Suppressor macrophage (primary cell): ENCODE measurements around the gene LBHD1.

Experiments used
- DNase-seq, 4 experiments: peaks; one replicate each; pipeline ENCODE4 v3.0.0-alpha.2; 2020 to 2022
- total RNA-seq, 17 experiments: gene quantifications; one replicate each; lab custom pipeline; 2026; ENCODE audit warnings: mixed read lengths in 6 of 17, inconsistent platforms in 3 of 17; lab: John Stamatoyannopoulos, UW

LBHD1 gene
- total RNA-seq = 0.54 to 7.9 (median 3.4) reads per million in 17 experiments

- peak; percentile 81 to 91 (median 86) for DNase-seq
These were observed at the start of gene LBHD1, which contains the start of gene UQCC3 for GRCh38 chr11:62671608-62672389. Gene LBHD1 (minus strand): TSS chr11:62672267. CDS start chr11:62670031, 2,236 bp downstream. Gene UQCC3 (plus strand): TSS chr11:62671673. CDS start chr11:62671746, 73 bp downstream.

DNA sequence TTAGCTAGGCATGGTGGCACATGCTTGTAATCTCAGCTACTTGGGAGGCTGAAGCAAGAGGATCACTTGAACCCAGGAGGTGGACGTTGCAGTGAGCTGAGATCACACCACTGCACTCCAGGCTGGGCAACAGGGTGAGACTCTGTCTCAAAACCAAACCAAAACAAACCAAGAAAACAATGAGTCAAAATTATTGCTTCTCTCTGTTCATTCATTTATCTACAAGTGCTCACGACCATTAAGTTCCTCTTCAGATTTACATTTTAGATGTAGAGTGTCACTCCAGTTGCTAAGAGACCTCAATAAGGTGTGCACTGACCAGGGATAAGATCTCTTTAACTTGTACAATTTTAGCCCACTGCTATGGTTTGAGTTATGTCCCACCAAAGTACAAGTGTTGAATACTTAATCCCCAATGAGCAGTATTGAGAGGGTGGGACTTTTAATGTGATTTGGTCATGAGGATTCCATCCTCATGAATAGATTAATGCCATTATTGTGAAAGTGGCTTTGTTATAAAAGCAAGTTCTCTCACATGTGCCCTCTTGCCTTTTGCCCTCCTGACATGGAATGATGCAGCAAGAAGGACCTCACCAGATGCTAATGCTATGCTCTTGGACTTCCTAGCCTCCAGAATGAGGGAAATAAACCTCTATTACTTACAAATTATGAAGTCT, 47.4 kb upstream of the LBHD1 start:
- DNase-seq = no peak

DNA sequence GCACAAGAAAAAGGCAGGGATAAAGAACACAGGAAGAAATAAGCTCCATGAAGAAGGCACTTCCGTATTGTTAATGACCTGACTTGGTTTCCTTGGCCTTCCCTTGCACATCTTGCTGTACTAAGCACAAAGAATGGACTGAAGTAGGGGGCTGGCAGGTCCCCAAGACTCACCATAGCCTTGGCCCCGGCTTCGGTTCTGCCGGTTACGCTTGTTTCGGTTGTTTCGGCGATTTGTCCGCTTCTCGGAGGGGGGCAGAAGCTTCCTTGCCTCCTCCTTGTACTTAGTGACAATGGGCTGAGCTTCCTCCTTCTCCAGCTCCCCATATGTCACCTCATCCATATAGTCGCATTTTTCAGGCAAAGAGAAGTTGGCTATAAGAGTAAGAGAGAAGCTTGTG, 44.7 kb upstream of the LBHD1 start:
- DNase-seq = no peak

DNA sequence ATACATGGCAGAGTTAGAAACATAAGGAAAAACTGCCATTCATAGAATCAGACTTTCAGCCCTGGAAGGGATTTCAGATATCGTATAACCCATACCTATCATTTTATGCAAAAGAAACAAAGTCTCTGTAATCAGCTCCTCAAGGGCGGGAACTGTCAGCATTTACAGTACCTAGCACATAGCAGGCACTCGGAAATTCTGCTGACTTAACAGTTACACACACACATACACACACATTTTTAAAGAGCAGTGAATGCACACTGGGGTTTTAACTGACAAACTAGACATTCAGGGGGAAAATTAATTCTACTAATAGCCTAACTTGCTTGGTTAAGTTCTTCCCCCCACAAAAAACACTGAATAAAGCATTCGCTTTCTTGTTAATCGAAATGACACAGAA, 44.1 kb upstream of the LBHD1 start:
- DNase-seq = no peak

GRCh38 chr11:62715150-62716130, 43.4 kb upstream of the LBHD1 start:
- no peak for DNase-seq

DNA sequence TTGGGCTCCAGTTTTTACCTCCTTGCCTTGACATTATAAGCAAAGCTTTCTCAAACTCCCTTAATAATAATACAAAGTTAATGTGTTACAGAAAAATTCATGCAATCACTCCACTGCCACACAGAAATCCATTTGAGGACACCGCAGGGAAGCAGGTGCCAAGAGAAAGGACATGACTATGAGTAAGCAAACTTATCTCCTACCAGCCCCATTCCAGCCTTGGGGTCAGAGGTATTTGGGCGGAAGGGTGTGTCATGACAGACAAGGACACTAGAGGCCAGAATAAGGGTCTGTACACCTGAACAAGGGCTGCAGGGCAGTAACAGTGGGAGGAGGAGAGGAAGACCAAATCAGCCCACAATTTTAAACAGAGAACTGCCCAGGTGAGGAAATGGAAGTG, 41.3 kb upstream of the LBHD1 start:
- DNase-seq = no peak

DNA sequence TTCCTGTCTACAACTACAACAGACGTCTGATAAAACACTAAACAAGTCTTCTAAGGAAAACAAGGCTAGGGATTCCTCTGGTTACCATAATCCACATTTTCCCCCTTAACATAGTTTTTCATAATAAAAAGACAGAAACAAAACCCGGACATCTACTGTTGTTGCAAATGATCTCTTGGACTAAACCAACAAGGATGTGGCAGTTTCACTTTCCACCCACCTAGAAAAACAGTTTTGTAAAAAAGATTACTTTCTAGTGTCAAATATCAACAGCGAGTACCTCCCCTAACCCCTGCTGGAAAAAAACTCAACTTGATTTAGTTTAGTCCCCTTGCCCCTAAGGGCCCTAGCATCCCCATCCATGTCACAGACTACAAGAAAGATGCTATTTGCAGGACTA, 40.8 kb upstream of the LBHD1 start:
- no peak for DNase-seq

GRCh38 chr11:62712276-62712812, 40.3 kb upstream of the LBHD1 start:
- DNase-seq = no peak

DNA sequence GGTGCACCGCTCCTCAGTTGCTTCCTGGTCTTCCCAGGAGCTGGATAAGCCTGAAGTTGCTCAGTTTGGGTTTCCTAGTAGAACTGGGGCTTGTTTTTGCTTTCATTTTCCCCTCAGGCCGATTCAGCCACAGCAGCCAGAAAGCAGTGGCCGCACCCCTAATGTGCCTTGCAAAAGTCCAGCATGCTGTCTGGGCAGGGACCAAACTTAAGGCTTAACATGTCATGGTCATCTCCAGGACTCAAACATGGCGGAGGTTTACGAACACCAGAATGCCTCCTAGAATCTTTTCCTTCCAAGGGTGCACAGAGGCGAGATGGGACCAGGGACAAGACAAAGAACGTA, 37.9 kb upstream of the LBHD1 start:
- DNase-seq = peak; percentile 21 to 49 (median 37)

DNA sequence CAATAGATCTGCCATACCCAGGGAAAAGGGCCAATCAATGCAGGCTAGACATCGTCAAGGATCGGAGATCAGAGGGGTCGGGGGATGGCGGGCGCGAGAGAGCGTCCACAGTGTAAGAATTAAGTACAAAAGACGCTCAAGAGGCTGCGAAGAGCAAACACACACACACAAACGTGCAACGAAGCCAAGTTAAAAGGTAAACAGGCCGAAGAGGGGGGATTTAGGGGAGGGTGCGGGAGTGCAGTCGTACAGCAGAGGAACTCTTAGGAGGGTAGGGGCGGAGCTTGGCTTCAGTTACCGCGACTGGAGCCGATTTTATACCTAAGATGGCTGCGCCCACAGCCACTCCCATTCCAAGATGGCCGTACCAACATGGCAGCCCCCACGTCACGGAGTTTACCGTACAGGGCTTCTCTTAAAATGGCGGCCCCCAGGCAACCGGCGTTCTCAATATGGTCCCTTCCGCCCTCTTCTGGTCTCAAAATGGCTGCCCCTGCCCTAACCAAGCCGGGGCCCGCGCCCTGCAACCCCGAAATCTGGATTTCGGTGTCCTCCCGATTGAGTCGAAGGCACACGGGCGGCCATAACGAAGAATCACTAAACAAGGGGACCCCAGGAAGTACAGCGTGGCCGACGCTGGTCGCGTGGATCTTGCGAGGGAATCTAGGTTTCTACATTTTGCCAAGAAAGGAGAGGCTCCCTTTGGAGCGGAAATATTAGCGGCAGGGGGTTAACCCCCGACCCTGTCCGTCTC, 37.4 kb upstream of the LBHD1 start:
- DNase-seq = peak; percentile 98 to 99 (median 98)

DNA sequence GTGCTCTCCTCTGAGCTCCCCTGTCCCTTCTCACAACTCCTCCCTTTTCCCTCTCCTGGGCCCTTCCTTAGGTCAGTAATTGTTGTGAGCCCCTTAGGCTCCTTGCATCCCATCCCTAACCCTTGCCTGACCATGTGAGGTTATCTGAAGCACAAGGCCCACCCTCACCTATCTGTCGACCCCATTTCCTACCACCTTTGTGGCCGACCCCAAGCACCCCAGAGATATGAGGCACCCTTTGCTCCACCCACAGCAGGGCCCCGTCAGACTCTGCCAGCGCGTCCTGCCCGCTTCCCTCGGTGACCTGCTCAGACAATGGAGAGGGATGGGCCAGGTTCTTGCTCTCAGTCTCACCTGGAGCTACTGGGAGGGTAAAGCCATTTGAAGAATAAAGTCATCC, 36.7 kb upstream of the LBHD1 start:
- DNase-seq = peak in 1 of 4 experiments; percentile 35

DNA sequence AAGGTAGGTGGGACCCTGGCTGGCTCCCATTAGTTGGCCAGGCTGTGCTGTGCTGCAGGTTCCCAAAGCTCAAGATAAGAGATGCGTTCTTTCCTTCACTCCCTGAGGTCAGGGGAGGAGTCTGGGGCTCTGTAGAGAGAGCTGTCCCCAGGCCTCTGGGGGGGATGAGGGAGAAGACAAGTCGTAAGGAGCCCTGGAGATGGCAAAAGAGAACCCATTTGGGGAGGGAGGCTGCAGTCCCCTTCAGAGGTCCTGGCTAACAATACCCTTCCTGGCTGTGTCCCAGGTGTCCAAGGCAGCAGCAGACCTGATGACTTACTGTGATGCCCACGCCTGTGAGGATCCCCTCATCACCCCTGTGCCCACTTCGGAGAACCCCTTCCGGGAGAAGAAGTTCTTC, 36.3 kb upstream of the LBHD1 start:
- DNase-seq = no peak

GRCh38 chr11:62707277-62707861, 35.3 kb upstream of the LBHD1 start, which contains the start of the genes BSCL2 and GNG3:
Gene BSCL2 (minus strand): TSS chr11:62707424. CDS start chr11:62707195, 229 bp downstream.
Gene GNG3 (plus strand): TSS chr11:62707676. CDS start chr11:62708296, 620 bp downstream.
- DNase-seq = no peak

DNA sequence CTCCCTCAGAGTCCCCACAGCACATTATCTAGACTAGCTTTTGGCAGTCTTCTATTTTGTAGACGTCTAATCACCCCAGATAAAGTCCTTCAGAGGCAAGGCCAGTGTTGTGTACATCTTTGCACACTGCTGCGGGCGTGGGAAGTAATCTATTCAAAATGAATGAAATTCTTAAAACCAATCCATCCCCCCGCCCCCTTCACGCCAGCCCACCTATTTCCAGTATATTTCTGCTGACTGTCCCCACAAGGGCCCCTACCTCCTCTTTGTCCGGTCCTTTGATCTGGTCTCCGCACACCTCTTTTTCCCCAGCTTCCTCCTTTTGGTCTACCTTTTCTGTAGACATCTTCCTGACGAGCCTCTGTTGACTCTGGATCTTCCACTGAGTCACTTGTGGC, 34.8 kb upstream of the LBHD1 start:
- no peak for DNase-seq

DNA sequence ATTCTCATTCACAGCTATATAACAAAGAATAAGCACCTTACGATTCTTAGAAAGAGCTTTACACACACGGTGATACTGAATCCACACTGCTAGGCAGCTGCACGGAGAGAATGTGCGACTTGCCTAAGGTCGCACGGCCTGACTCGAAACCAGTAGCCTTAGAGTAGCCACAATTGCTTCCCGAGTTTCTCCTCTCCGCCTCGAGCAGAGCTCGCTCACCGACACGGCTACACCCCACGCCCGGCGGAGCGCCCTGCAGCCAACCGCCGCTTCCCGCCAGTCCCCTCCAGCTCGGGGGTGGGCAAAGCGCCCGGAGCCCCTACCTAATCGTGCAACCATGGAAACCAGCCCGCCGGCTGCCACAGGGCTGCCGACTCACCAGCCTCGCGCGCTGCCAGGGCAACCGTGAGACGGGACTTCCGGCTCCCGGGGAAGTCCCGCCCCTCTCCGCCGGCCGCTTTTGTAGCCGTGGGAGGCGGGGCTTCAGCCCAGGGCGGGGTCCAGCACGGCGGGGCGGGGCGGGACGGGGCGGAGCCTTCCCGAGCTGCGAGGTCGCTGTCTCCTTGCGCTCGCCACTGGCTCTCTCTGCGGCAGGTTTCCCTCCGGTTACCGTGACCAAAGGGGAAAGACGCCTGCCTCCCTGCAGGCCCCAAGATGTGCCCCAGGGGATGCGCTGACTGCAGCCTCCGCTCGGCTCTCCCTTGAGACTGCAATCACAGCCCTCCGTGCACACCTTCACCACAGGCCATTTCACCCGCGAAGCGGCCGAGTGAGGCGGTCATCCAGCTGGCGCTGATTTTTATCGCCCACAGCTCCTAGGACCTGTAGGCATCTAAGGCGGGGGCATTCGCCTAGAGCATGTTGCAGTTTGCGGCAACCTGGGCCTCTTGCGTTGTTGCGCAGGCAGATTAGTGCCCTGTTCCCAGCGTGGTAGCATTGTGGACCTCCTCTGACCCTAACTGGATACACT, 34.1 kb upstream of the LBHD1 start:
- DNase-seq = peak; percentile 96 to 99 (median 98)

DNA sequence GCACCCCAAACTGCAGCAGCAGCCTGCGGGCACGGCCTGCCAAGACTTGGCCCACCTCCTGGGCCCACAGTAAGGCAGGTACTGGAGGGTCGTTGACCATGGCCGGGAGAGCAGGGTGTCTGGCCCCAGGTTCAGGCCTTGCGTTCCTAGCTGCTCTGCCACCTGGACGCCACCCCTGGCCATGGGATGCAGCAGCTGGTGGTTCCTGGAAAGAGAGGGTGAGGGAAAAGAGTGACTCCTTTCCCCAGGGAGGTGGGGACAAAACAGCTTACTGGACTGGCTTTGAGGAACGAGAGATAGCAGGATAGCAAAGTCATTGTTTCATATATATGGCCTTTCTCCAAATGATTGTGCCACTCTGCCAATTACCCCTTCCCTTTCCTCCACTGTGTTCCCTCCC, 33.3 kb upstream of the LBHD1 start:
- DNase-seq = peak; percentile 11 to 35 (median 31)

- peak; percentile 18 to 59 (median 54) for DNase-seq
These were observed 31.9 kb upstream of the LBHD1 start for GRCh38 chr11:62703921-62704320.

DNA sequence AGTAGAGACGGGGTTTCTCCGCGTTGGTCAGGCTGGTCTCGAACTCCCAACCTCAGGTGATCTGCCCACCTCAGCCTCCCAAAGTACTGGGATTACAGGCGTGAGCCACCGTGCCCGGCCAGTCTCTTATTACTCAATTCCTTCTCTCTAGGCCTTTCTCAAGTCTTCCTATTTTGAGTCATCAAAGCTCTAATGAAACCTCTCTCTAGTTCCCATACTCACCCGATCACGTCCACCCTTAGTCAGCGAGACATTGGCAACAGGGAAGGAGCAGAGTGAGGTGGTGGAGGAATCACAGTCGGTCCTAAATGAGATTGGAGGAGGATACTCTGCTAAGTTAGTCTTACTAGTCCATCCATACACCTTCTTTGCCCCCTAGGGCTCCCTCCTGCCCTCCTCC, 30.2 kb upstream of the LBHD1 start:
- DNase-seq = peak; percentile 75 to 90 (median 86)

- peak; percentile 83 to 92 (median 86) for DNase-seq
These were observed 22.5 kb upstream of the LBHD1 start for GRCh38 chr11:62694455-62695167.
